Inflammatory macrophage (primary cell): ENCODE results near the gene EFHC1.
"Not testable (repeated sequence)": the region's sequence is repeated elsewhere in the genome, so short reads cannot be mapped to it uniquely, and the experiment has no call there.

Experiments used
- DNase-seq, 2 donors: peaks; one replicate each; pipeline ENCODE4 v3.0.0-alpha.2; 2020 to 2022

Gene EFHC1

DNA sequence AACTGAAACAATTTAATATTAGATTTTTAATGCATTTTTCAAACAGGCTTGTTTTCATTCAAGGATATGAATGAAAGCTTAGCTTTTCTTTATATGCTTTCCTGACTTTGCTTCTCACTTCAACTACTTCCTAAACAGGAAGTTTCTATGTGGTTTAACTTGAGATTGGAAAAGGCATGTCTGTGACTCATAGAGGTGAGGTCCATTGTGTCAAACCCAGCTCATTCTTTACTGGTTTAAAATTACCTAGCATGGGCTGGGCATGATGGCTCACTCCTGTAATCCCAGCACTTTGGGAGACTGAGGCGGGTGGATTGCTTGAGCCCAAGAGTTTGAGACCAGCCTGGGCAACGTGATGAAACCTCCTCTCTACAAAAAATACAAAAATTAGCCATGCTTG lies 34.4 kb downstream of the EFHC1 start:
- DNase-seq = no peak

DNA sequence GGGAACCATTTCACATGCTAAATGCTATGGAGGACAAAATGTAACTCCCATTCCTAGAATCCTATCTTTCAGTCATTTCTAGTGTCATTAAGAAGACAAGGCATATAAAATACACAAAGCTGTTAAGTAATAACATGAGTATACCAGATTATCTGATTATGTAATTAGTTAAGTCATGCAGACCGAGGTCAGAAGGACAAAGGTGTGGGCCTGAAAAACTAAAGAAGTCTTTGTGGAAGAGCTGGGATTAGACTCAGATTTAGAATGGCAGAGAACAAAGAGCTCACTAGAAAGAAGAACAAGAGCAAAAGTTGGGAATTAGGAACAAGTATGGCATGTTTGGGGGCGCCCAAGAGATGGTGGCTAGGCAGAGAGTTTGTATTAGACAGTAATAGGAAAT lies 37.0 kb downstream of the EFHC1 start:
- DNase-seq = no peak

DNA sequence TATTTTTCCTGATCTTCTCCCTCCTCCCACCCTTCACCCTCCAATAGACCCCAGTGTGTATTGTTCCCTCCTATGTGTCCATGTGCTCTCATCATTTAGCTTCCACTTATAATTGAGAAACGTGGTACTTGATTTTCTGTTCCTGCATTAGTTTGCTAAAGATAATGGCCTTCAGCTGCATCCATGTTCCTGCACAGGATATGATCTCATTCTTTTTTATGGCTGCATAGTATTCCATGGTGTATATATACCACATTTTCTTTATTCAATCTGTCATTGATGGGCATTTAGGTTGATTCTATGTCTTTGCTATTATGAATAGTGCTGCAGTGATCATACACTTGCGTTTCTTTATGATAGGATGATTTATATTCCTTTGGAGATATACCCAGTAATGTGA lies 41.1 kb downstream of the EFHC1 start:
- DNase-seq = not testable (repeated sequence)

DNA sequence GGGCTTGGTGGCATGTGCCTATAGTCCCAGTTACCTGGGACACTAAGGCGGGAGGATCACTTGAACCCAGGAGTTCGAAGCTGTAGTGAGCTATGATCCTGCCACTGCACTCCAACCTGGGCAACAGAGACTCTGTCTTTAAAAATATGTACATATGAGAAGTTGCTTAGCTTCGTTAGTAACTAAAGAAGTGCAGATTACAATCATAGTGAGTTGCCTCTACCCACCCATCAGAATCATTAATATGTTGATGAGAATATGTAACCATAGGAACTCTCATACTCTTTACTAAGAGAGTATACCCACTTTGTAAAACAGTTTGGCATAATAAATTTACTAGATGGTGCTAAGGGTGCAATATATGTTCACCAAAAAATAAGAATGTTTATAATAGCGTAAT lies 54.0 kb downstream of the EFHC1 start:
- no peak for DNase-seq

DNA sequence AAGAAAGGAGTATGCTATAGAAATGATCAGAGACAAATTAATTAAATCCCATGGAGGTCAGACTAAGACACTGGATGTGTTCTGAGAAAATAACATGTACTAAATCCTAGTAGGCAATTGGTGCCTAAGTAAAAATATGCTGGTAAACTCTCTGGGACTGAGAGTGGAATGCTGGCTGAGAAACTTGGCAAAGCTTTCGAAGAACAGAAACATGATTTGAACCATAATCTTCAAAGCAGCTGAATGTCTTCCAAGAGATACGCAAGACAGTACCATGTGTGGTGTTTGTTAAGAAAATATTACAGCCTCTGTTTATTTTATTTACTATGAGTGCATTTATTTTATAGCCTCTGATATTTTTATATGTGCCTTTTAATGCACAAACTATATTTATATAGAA lies 55.2 kb downstream of the EFHC1 start:
- DNase-seq = no peak

DNA sequence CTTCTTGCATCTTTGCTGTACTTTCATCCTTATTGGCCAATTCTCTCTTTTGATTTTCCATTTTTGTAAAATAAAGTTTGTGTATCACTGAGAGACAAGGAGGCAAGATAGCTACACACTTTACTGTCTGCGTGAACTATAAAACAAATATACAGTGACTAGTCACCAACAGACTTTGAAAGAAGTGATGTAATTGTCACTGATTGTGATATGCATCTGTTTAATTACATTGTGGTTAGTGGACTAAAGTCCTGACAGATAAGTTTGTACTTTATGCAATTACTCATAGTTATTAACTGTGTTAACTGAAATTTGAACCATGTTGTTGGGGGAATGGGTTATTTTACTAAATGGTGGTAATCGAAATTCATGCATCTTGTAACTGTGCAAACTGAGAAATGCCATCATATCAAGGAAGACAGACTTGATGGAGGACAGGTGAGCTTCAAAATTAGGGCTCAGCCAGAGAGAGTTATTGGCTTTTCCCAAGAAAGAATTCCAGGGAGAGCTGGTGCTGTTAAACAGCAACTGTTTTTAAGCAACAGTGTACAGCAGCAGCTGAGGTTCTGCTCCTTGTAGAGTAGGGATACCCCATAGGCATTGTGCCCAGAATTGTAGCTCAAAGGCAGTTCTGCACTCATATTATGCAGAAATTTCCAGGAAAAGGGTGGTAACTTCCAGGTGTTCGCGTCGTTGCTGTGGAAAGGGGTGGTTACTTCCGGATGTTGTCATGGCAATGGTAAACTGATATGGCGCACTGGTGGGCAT lies 62.9 kb downstream of the EFHC1 start:
- no peak for DNase-seq

DNA sequence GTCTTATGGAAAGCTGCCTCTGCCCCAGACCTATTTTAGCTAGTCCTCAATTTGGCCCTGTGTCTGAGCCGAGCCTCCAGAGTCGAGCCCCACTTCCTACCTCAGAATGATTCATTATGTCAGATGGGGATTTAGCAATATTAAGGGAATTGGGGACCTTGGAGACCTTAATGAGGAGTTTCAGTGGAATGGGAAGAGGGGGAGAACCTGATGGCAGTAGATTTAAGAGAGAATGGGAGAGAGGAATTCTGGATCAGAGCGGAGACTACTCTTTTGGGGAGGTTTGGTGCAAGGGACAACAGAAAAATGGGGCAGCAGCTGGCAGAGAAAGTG lies 63.5 kb downstream of the EFHC1 start:
- no peak for DNase-seq

DNA sequence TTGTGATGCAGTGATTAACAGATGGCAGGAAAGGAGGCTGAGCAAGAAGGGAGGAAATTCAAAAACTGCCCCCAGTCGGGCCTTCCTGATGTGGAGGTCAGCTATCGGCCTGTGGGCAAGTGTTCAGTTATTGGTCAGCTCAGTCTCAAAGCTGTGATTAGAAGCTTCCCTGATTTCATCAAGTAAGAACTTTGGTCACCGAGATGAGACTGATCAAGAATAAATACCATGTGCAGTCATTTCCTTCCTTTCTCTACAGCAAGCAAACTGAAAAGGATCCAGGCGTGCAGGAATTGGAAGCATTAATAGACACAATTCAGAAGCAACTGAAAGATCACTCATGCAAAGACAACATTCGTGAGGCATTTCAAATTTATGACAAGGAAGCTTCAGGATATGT lies 69.7 kb downstream of the EFHC1 start:
- DNase-seq = no peak

DNA sequence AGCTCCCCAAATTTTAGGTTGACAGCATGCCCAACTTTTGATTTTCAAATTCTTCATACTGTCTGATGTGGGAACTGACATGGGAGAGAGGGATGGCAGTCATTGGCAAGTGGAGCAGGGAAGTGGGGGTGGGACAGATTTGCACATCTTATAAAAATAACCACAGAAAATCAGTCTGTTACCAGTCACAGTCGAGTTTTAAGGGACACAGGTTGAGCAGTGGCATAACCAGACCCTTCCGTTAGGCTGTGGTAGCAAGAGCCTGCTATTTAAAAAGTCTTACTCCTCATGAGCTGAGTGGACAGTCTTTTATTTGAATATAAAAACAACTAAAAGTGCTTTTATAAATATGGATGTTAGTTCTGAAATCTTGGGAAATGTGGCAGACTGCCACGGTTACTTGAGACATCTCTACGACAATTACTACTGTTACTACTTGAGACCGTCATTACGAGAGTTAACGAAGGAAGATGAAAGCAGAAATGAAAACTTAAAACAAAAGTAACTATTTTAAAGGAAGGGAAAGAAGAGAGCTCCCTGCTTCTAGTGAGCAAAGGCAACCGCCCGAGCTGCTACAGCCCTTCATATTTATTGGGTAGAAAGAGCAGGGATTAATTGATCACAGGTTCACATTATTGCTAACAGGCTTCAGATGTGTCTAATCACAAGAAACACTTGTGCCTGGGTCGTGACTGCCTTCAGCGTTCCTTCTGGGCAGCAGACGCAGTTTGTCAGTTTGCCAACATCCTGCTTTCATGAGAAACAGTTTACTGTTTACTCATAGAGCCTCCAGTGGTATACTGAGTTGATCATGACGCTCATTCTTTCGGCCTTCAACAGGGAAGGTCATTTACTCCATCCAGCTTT lies 71.3 kb downstream of the EFHC1 start:
- peak; percentile 33 to 49 for DNase-seq

DNA sequence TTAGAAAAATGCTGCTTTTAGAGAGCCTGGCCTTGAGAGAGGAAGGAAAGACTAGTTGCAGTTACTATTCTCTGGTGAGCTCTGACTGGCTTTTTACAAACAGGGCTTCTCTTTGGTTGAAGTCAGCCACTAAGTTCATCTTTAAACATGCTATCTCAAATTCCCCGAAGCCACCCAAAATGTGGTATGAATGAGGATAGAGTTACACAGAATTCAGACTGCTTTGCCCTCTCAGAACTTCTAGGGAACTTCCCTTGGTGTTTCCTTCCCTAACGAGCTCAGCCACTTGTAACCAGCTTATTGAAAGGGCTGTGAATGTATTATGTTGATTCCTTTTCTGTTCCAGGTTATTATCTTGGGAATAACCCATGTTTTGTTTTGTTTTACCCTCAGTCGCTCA lies 73.5 kb downstream of the EFHC1 start:
- peak in 1 of 2 donors; percentile 23 for DNase-seq

DNA sequence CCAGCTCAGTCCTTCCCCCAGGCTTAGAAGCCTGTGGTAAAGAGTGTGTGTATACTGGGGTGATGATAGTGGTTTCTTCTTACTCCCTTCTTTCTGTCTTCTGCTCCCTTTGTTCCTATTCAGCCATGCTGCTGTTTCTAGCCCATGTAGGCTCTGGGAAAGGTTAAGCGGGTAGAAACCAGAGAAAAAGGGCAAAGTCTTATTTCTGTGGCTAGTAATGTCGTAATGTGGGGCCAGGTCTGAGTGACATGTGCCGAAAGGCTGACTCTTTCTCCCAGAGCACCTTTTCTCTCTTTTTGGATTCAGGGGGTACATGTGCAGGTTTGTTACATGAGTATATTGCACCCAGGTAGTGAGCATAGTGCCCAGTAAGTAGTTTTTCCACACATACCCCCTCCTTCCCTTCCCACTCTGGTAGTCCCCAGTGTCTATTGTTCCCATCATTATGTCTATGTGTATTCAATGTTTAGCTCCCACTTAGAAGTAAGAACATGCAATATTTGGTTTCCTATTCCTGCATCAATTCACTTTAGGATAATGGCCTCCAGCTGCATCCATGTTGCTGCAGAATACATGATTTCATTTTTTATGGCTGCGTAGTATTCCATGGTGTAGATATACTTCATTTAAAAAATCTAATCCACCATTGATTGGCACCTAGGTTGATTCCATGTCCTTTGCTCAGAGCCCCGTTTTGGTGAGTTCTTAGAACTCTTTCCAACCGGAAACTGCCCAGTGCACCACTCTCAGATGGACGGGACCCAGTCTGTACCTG lies 74.3 kb downstream of the EFHC1 start:
- no peak for DNase-seq

DNA sequence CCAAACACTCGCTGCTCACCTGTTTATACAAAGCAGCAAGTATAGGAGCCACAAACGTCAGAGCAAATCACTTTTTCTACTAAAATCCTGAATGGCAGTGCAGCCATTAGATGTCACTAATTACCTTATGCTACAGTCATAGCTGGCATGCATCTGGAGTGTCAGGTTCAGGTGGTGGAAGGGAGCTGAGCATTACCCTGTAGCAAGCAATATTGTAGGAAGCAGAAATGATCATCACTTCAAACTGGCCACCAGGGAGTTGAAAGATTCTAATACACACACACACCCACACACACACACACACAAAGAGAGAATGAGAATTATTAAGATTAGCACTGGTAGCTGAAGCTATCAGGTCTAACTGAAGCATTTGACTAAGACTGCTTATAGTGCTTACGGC lies 75.8 kb downstream of the EFHC1 start:
- no peak for DNase-seq

DNA sequence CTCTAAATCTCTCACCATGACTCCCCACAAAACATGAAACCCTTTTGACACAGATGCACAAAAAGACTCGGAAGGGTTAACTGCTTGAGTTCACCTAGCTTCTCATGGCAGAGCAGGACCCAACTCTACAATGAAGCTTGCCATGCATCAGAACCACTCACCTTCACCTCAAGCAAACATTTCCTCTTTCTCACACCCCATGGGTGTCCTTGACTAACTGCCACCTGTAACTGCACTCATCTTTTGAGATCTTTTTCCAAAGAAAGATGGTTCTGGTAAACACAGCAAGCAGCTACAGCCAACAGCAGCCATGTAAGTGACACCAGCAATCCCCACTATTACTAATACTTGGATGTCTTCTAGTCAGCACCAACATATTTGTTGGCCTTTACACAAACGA lies 76.5 kb downstream of the EFHC1 start:
- DNase-seq = no peak

DNA sequence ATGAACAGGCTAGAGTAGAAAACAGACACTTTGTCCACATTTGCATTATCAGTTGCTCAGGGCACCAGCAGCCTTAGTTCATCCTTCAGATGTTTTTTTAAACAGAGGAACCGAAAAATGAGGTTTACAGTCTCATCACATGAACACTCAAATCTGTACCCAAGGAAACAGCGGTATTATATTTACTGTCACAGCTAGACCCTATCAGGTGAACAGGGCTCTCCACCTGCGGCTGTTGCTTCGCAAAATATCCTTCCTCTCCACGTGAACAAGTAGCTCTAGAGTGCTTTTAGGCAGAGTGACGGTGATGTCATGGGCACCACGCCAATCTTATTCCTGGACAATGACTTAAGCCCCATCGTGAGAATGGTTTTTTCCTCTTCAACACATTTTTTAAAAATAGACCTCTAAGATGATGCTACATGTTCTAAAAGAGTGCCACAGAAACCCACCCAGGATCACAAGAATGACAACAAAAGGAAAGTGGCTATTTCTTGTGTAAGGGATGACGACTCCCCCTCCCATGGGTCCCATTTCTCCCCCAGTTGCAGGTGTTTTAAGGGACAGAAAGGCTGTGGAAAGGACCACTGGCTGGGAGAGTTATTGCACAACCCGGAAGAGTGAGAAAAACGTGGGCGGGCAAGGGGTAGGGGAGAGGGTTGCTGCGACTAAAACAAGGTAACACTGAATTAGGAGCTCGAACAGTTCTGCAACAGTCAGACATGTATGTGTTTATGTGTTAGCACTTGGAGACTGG lies 77.7 kb downstream of the EFHC1 start:
- DNase-seq = no peak

DNA sequence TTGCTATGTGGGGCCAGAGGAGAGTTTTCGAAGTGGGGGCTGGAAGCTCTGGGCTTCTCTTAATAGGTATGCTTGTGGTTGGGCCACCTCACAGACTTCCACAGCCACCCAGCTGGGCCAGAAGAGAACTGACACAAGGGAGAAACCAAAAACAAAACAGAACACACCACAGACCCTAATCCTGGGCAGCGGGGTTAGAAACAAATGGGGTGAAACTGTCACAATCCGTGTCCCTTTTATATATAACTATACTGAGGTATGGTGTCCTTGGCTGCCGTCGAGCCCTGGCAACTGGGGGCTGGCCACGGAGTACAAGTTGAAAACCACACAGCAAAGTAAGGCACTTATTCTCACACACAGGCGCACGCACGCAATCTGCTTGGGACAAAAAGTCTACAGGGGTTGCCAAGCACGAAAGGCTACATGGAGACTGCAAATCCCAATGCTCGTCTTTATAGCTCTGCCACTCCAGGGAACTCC lies 78.4 kb downstream of the EFHC1 start:
- no peak for DNase-seq

DNA sequence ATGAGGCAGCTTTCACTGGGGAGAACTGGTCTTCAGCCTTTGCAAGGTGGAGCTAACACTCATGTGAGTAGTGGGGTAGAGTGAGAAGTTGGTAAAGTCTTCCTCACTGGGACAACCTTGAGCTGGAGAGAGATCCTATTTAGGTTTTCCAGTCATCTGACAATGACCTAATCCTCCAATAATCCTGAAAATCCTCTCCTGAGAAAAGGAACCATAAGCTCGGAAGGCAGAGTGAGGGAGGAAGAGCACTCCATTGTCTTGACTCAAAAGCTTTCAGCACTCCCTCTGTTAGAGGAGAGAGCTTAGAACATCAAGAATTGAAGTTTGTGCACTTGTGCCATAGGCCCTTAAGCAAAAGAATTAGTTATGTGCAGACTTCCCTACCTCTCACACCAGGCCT lies 78.9 kb downstream of the EFHC1 start:
- no peak for DNase-seq

DNA sequence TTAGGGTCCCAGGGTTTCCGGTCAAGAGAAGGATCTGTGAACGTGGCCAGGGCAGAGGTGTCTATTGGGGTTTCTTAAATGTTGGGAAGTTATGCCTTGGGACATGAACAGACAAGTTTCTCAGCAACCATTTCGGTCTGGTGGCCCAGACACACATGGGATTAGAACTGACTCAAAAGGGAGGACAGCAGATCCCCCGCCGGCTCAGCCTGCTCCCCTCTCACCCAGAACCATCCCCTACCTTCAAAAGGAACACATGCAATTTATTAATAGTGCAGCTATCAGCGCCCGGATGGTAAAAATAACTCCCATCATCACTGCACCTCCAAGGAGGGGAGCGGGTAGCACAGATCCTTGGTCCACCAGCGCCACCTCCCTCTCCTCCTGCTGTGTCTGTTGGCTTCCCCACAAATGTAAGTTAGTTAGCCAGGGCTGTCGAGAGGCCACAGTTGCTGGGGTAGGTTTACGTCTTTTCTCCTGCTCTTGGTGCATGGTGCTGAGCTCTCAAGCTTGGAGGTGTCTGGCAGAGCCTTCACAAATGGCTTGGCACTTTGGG lies 79.6 kb downstream of the EFHC1 start:
- DNase-seq = no peak

DNA sequence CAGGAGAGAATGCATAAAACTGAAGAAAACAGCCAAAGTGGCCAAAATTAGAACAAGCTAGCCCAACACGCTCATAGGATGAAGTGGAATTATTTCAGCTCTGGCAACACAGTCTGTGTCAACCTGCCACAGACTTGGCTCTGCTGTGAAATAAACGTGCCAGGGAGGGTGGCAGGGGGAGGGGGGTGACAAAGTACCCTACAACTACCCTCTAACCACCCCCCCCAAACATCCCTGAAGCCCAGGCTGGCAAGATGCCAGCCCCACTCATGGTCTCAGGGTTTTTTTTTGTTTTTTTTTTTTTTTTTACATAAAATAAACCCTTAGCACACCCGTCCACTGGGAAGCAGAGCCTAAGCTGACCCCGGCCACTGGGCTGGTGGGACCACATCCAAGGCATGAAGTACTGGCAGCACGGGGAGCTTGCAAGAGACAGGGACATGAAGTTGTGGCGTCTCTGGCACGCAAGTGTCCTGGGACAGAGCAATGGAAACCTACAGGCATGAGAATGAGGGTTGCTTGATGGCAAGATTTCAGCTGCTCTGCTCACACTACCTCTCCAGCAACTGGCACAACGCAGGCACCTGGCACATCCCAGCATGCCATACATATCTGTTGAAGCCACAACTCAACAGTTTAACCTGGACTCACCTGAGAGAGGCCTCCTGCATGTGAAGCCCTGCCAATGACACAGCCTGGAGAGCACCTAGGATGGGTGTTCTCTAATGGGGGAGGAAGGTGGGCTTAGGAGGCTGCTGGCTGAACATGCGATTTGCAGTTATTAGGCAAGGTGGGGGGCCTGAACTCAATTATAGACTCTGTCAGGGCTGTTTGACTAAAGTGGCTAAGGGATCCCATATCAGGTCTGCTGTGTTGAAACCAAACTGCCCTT lies 80.3 kb downstream of the EFHC1 start:
- no peak for DNase-seq

DNA sequence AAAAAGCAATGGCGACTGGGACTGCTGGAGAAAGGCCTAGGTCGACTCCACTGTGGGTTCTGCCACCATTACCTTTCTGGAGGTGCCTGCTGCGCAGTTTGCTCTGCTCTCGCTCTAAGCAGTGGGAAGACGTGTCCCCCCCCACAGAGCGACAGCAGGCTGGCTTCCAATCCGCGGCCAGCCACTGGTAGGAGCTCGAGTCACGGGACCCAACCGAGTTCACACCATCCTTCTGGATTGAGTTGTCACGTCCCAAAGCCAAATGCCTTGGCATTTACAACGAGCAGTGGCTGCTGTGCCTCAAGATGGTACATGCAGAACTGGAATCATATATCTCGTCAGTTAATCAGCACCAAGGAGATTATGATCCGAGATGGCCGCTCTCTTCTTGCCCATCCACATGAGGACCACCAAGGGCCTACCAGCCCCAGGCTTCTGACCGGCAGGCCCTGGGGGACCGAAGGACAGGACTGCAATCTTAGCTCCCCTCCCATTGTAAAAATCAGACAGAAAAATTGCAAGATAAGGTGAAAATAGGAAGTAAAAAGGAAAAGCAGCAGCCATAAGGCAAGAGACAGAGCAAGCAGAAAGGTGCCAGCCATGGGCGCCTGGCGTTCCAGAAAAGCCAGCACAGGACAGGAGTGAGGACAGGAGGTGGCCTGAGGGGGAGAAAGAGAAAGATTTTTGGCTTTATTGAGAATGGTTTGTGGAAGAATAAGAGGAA lies 82.3 kb downstream of the EFHC1 start:
- DNase-seq = no peak

DNA sequence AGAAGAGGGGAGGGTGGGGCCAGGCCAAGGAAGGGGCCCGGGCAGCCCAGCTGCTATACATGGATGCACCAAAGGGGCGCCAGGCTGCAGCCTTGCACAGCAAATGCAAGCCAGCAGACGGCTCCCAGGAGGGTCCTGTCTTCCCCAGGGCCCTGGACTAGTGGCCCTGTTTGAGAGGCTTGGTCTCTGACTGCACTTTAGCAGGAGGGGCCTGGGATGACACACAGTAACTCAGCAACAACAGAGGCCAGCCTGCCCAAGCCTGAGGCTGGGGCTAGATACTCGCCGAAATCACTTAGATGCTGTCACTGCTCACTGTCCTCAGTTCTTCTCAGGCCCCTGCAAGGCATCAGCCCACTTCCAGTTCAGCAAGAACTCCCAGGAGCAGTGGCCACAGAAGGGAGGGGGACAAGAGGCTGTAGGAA lies 83.2 kb downstream of the EFHC1 start:
- no peak for DNase-seq
